NCI-H2107 (cell line): ENCODE measurements around the gene LHFPL2.
"Not testable (repeated sequence)": the region's sequence is repeated elsewhere in the genome, so short reads cannot be mapped to it uniquely, and the experiment has no call there.

ENCODE experiments used
- DNase-seq: peaks from one replicate; lab custom pipeline; 2025; lab: John Stamatoyannopoulos, UW

Gene LHFPL2

GRCh38 chr5:78467752-78468357, 180.7 kb downstream of the LHFPL2 start:
- no peak for DNase-seq

DNA sequence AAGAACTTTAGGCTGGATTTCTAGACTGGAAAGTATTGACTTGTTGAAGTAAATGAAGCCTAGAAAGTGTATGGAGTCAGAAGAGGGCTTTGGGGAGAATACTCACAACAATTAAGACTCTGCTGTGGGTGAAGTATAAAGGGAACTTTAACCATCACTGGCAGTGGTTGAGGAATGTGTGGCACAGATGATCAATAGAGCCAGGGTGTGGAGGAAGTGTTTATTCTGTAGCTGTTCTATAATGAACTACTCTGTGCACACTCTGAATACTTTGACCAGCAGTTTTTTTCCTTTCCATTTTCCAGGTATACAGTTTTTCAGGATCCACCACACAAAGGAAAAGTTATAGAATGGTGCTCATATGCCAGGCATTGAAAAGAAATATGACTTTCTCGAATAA, 181.4 kb downstream of the LHFPL2 start:
- no peak for DNase-seq

- DNase-seq, result no peak
Observed at GRCh38 chr5:78458843-78459242, 189.7 kb downstream of the LHFPL2 start.

- not testable (repeated sequence) for DNase-seq
Observed at GRCh38 chr5:78457507-78457906, 191.1 kb downstream of the LHFPL2 start.

GRCh38 chr5:78449103-78449502, 199.5 kb downstream of the LHFPL2 start:
- no peak for DNase-seq

GRCh38 chr5:78447775-78448424, 200.7 kb downstream of the LHFPL2 start:
- DNase-seq, result no peak
